GM23338 (cell line): ENCODE measurements around the gene FBXL17. TPM values are rescaled to one million over a fixed set of nuclear protein-coding genes. Genes with fewer than 3 reads are reported as not detected.

Experiments used
- ATAC-seq: fragments of 200-7000 bp; cut with Tn5 transposase; 3 replicates; pipeline ENCODE4 v1.9.1; 2020
- DNase-seq: peaks from one replicate; pipeline ENCODE4 v3.0.0-alpha.2; 2015; ENCODE audit warnings: low spot score
- H2AFZ ChIP-seq: fragments of 200-600 bp; sonication (generic); 2 replicates; pipeline ENCODE4 v1.8.0; 2016; ENCODE audit warnings: antibody characterized with exemption, mild to moderate bottlenecking, moderate library complexity
- H3F3A ChIP-seq: fragments of 200-600 bp; sonication (generic); replicated peaks from 2 replicates; pipeline ENCODE4 v1.8.0; 2017; ENCODE audit warnings: antibody characterized with exemption, mixed run types, low read depth
- H3K27ac ChIP-seq: fragments of 200-600 bp; sonication (generic); 2 replicates; pipeline ENCODE4 v1.6.1; 2016; ENCODE audit warnings: low read depth
- H3K27me3 ChIP-seq: fragments of 200-600 bp; sonication (generic); 2 replicates; pipeline ENCODE4 v1.8.0; 2016; ENCODE audit warnings: mild to moderate bottlenecking, mixed run types, moderate library complexity; ENCODE audit not compliant: insufficient read depth
- H3K36me3 ChIP-seq: fragments of 200-600 bp; sonication (generic); 2 replicates; pipeline ENCODE4 v1.8.0; 2016; ENCODE audit warnings: mild to moderate bottlenecking; ENCODE audit not compliant: insufficient read depth
- H3K4me1 ChIP-seq: fragments of 200-600 bp; sonication (generic); 2 replicates; pipeline ENCODE4 v1.8.0; 2016; ENCODE audit warnings: mild to moderate bottlenecking, moderate library complexity; ENCODE audit not compliant: insufficient read depth
- H3K4me2 ChIP-seq: fragments of 200-600 bp; sonication (generic); 2 replicates; pipeline ENCODE4 v1.7.1; 2017; ENCODE audit warnings: mixed run types
- H3K4me3 ChIP-seq: fragments of 200-600 bp; sonication (generic); 2 replicates; pipeline ENCODE4 v1.6.1; 2016; ENCODE audit warnings: mixed run types
- H3K79me2 ChIP-seq: fragments of 200-600 bp; sonication (generic); replicated peaks from 2 replicates; pipeline ENCODE4 v1.8.0; 2017; ENCODE audit warnings: mild to moderate bottlenecking; ENCODE audit not compliant: insufficient read depth
- H3K9me2 ChIP-seq: fragments of 200-600 bp; sonication (generic); 2 replicates; pipeline ENCODE4 v1.8.0; 2017; ENCODE audit not compliant: insufficient read depth
- H4K20me1 ChIP-seq: fragments of 200-600 bp; sonication (generic); replicated peaks from 2 replicates; pipeline ENCODE4 v1.8.0; 2017; ENCODE audit warnings: mild to moderate bottlenecking; ENCODE audit not compliant: insufficient read depth
- H3K27ac Mint-ChIP-seq: 2 replicates; pipeline ENCODE4 v1.8.0; 2020; ENCODE audit warnings: inconsistent platforms, mild to moderate bottlenecking, moderate library complexity, mixed read lengths
- H3K27me3 Mint-ChIP-seq: 3 replicates; pipeline ENCODE4 v1.8.0; 2022; ENCODE audit warnings: low read depth, mild to moderate bottlenecking, moderate library complexity, mixed read lengths, inconsistent platforms; ENCODE audit not compliant: insufficient read depth, poor library complexity
- H3K36me3 Mint-ChIP-seq: 3 replicates; pipeline ENCODE4 v1.8.0; 2021; ENCODE audit warnings: low read depth, mild to moderate bottlenecking, inconsistent platforms, moderate library complexity, mixed read lengths
- H3K4me1 Mint-ChIP-seq: 3 replicates; pipeline ENCODE4 v1.8.0; 2020; ENCODE audit warnings: mild to moderate bottlenecking, inconsistent platforms, mixed read lengths
- H3K4me3 Mint-ChIP-seq: 3 replicates; pipeline ENCODE4 v1.8.0; 2021; ENCODE audit warnings: moderate library complexity, mild to moderate bottlenecking, inconsistent platforms, mixed read lengths
- H3K9me3 Mint-ChIP-seq: 3 replicates; pipeline ENCODE4 v1.8.0; 2020; ENCODE audit warnings: moderate library complexity, mild to moderate bottlenecking, inconsistent platforms, mixed read lengths
- CTCF ChIP-seq, 2 experiments: fragments of 200-600 bp in 1 of 2; sonication (generic) in 1 of 2; conservative IDR thresholded peaks; 2 replicates each; pipeline versions ENCODE4 v1.5.1 to v1.6.1; 2016 to 2017; ENCODE audit warnings: antibody characterized with exemption in 2 of 2, low read depth in 2 of 2, mild to moderate bottlenecking in 2 of 2, moderate library complexity in 1 of 2
- EZH2 ChIP-seq: fragments of 200-600 bp; sonication (generic); IDR thresholded peaks from one replicate; pipeline ENCODE4 v1.8.0; 2017; ENCODE audit warnings: antibody characterized with exemption, mild to moderate bottlenecking, low read depth; ENCODE audit not compliant: unreplicated experiment
- EZH2phosphoT487 ChIP-seq: fragments of 200-600 bp; sonication (generic); IDR thresholded peaks from one replicate; pipeline ENCODE4 v1.8.1; 2018; ENCODE audit warnings: antibody characterized with exemption; ENCODE audit not compliant: unreplicated experiment
- NANOG ChIP-seq: IDR thresholded peaks from 2 replicates; pipeline ENCODE4 v1.6.1; 2016; ENCODE audit warnings: antibody characterized with exemption, borderline replicate concordance
- POLR2AphosphoS5 ChIP-seq: IDR thresholded peaks from 2 replicates; pipeline ENCODE4 v1.6.1; 2016; ENCODE audit warnings: antibody characterized with exemption, low read depth
- ZNF331 ChIP-seq: fragments of 250-450 bp; sonication (Bioruptor Pico); IDR thresholded peaks from 2 replicates; pipeline ENCODE4 v1.5.0; 2020; ENCODE audit warnings: low read depth, mild to moderate bottlenecking, moderate library complexity
- ZNF462 ChIP-seq: fragments of 250-450 bp; sonication (Bioruptor Pico); IDR thresholded peaks from 2 replicates; pipeline ENCODE4 v1.5.0; 2020; ENCODE audit warnings: mild to moderate bottlenecking, moderate library complexity
- polyA plus RNA-seq: library from polyadenylated mRNA; unstranded; fragments of >200 nt; fragmentation: Nextera tagmentation; extraction: Ambion mirVana; gene quantifications from 2 replicates; pipeline ENCODE4 v1.2.1, GENCODE V29; 2016
- total RNA-seq: library from RNA; depleted of rRNA; stranded (reverse); fragments of >200 nt; shearing (Covaris generic); gene quantifications from 2 replicates; pipeline ENCODE4 v1.2.3, GENCODE V29; 2014

FBXL17 gene
- total and polyA plus RNA-seq, 2 experiments from 2014 or later: 2.0 to 2.7 TPM

- Histone ChIP-seq H3K79me2 (no peaks in the 10 kb centered on the region), H3K36me3 (no peaks in the 10 kb centered on the region), H3K9me2 (no peaks in the 10 kb centered on the region), H3K4me1 (peaks cover 35% of the 10 kb centered on the region), H3K27me3 (no peaks in the 10 kb centered on the region), H3K27ac (no peak overlapping the region), H3K4me2 (no peak overlapping the region), H4K20me1 (no peaks in the 10 kb centered on the region), H3F3A (no peaks in the 10 kb centered on the region), H3K4me3 (no peak overlapping the region), H2AFZ (no peak overlapping the region)
- Mint-ChIP-seq H3K27ac (no peak overlapping the region), H3K9me3 (no peaks in the 10 kb centered on the region), H3K4me3 (no peak overlapping the region), H3K27me3 (no peaks in the 10 kb centered on the region), H3K4me1 (peaks cover 32% of the 10 kb centered on the region), H3K36me3 (no peaks in the 10 kb centered on the region)
- DNase-seq (no peak), ATAC-seq (no peak)
- TF ChIP-seq ZNF331 (CRISPR knock-in tag) (no peak), EZH2 (no peak), CTCF (conservative IDR thresholded peaks at IDR 0.05; ENCODE audit: low read depth in 2 of 2) (no peak), NANOG (no peak), POLR2AphosphoS5 (no peak), EZH2phosphoT487 (no peak), ZNF462 (CRISPR knock-in tag) (no peak)
Measured at GRCh38 chr5:108094800-108095199, 287.1 kb downstream of the FBXL17 start.
